Measurements from ENCODE around the gene PTPRZ1.

The PTPRZ1 gene

GRCh38 chr7:121931149-121931902, 58.4 kb downstream of the PTPRZ1 start:
- Histone ChIP-seq H3K27me3 (ENCODE audit: insufficient read depth, low read depth) (no peaks in the 10 kb centered on the region), H3K4me3 (IDR thresholded peaks at IDR 0.05; ENCODE audit: insufficient read depth, low read depth, low read length) (no peak overlapping the region), H3K27ac (no peak overlapping the region), H3K4me2 (peak overlapping the region; percentile 14; the same call in 1 of the 2 replicates), H3K36me3 (ENCODE audit: insufficient read depth) (no peaks in the 10 kb centered on the region), H3K79me2 (ENCODE audit: insufficient read depth, low read depth) (no peaks in the 10 kb centered on the region), H2AFZ (ENCODE audit: low read depth) (no peak overlapping the region), H3K4me1 (ENCODE audit: low read depth, poor library complexity, severe bottlenecking) (peaks cover 18% of the 10 kb centered on the region), H3K9ac (no peak overlapping the region), H4K20me1 (ENCODE audit: insufficient read depth) (no peaks in the 10 kb centered on the region)
- TF ChIP-seq, protein P1, sequence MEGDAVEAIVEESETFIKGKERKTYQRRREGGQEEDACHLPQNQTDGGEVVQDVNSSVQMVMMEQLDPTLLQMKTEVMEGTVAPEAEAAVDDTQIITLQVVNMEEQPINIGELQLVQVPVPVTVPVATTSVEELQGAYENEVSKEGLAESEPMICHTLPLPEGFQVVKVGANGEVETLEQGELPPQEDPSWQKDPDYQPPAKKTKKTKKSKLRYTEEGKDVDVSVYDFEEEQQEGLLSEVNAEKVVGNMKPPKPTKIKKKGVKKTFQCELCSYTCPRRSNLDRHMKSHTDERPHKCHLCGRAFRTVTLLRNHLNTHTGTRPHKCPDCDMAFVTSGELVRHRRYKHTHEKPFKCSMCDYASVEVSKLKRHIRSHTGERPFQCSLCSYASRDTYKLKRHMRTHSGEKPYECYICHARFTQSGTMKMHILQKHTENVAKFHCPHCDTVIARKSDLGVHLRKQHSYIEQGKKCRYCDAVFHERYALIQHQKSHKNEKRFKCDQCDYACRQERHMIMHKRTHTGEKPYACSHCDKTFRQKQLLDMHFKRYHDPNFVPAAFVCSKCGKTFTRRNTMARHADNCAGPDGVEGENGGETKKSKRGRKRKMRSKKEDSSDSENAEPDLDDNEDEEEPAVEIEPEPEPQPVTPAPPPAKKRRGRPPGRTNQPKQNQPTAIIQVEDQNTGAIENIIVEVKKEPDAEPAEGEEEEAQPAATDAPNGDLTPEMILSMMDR (conservative IDR thresholded peaks at IDR 0.05; ENCODE audit: low read depth, low read length), result no peak

GRCh38 chr7:121932768-121933167, 59.8 kb downstream of the PTPRZ1 start:
- H4K20me1 ChIP-seq (ENCODE audit: insufficient read depth), result no peaks in the 10 kb centered on the region
- H3K27ac ChIP-seq, result no peak overlapping the region
- TF ChIP-seq, protein P1 (conservative IDR thresholded peaks at IDR 0.05; ENCODE audit: low read depth, low read length), result no peak
- no peak overlapping the region for H3K4me3 ChIP-seq (IDR thresholded peaks at IDR 0.05; ENCODE audit: insufficient read depth, low read depth, low read length)
- no peak overlapping the region for H3K4me2 ChIP-seq
- H3K79me2 ChIP-seq (ENCODE audit: insufficient read depth, low read depth), result no peaks in the 10 kb centered on the region
- no peak overlapping the region for H3K9ac ChIP-seq
- no peak overlapping the region for H2AFZ ChIP-seq (ENCODE audit: low read depth)
- H3K4me1 ChIP-seq (ENCODE audit: low read depth, poor library complexity, severe bottlenecking), result peaks cover 18% of the 10 kb centered on the region
- H3K36me3 ChIP-seq (ENCODE audit: insufficient read depth), result no peaks in the 10 kb centered on the region
- H3K27me3 ChIP-seq (ENCODE audit: insufficient read depth, low read depth), result no peaks in the 10 kb centered on the region

GRCh38 chr7:121936951-121937623, 64.1 kb downstream of the PTPRZ1 start:
- H3K36me3 ChIP-seq (ENCODE audit: insufficient read depth), result no peaks in the 10 kb centered on the region
- no peaks in the 10 kb centered on the region for H3K27me3 ChIP-seq (ENCODE audit: insufficient read depth, low read depth)
- TF ChIP-seq, protein P1 (conservative IDR thresholded peaks at IDR 0.05; ENCODE audit: low read depth, low read length), result no peak
- no peak overlapping the region for H2AFZ ChIP-seq (ENCODE audit: low read depth)
- peaks cover 2% of the 10 kb centered on the region for H3K4me1 ChIP-seq (ENCODE audit: low read depth, poor library complexity, severe bottlenecking)
- H3K79me2 ChIP-seq (ENCODE audit: insufficient read depth, low read depth), result no peaks in the 10 kb centered on the region
- H3K4me3 ChIP-seq (IDR thresholded peaks at IDR 0.05; ENCODE audit: insufficient read depth, low read depth, low read length), result no peak overlapping the region
- H3K9ac ChIP-seq, result no peak overlapping the region
- H4K20me1 ChIP-seq (ENCODE audit: insufficient read depth), result no peaks in the 10 kb centered on the region
- H3K27ac ChIP-seq, result no peak overlapping the region
- H3K4me2 ChIP-seq, result no peak overlapping the region

GRCh38 chr7:121938429-121938996, 65.6 kb downstream of the PTPRZ1 start:
- Histone ChIP-seq H3K9ac (no peak overlapping the region), H3K36me3 (ENCODE audit: insufficient read depth) (no peaks in the 10 kb centered on the region), H3K4me2 (no peak overlapping the region), H4K20me1 (ENCODE audit: insufficient read depth) (no peaks in the 10 kb centered on the region), H3K27me3 (ENCODE audit: insufficient read depth, low read depth) (no peaks in the 10 kb centered on the region), H3K27ac (no peak overlapping the region), H3K4me1 (ENCODE audit: low read depth, poor library complexity, severe bottlenecking) (no peaks in the 10 kb centered on the region), H3K79me2 (ENCODE audit: insufficient read depth, low read depth) (no peaks in the 10 kb centered on the region), H2AFZ (ENCODE audit: low read depth) (no peak overlapping the region), H3K4me3 (IDR thresholded peaks at IDR 0.05; ENCODE audit: insufficient read depth, low read depth, low read length) (no peak overlapping the region)
- TF ChIP-seq, protein P1 (conservative IDR thresholded peaks at IDR 0.05; ENCODE audit: low read depth, low read length), result no peak
